Caco-2 (cell line): ENCODE results near the gene SMOC2. TPM values are rescaled to one million over a fixed set of nuclear protein-coding genes. Genes with fewer than 3 reads are reported as not detected.
"Not testable (repeated sequence)": the region's sequence is repeated elsewhere in the genome, so short reads cannot be mapped to it uniquely, and the experiment has no call there.

Experiments
- BruUV-seq: library from RNA; stranded (reverse); fragments of 400-500 nt; replicated peaks from 2 replicates; lab custom pipeline; 2021; lab: Mats Ljungman, UMichigan
- CTCF ChIA-PET: fragments of 300-600 bp; sonication (Branson Sonifier 250); formaldehyde crosslinking; loops from one replicate; lab custom pipeline; 2022; ENCODE audit warnings: antibody characterized with exemption; lab: Charles Lee
- POLR2A ChIA-PET: fragments of 300-600 bp; sonication (Branson Sonifier 250); formaldehyde crosslinking; loops from one replicate; lab custom pipeline; 2022; ENCODE audit warnings: antibody characterized with exemption; lab: Charles Lee
- DNase-seq, 2 experiments: peaks; one replicate each; pipeline versions ENCODE4 v3.0.0 to v3.0.0-alpha.2; 2020 to 2022
- H3K27me3 ChIP-seq: replicated peaks from 2 replicates; pipeline ENCODE4 v1.6.0; 2011; ENCODE audit warnings: low read length; ENCODE audit not compliant: control insufficient read depth, insufficient read depth
- H3K36me3 ChIP-seq: 2 replicates; pipeline ENCODE4 v1.5.1; 2011; ENCODE audit warnings: low read length; ENCODE audit not compliant: control insufficient read depth, insufficient read depth
- H3K4me1 ChIP-seq: fragments of 250-450 bp; sonication (Bioruptor Pico); 2 replicates; pipeline ENCODE4 v1.5.1; 2020; ENCODE audit warnings: mild to moderate bottlenecking
- H3K4me3 ChIP-seq: 2 replicates; pipeline ENCODE4 v1.5.1; 2011; ENCODE audit warnings: low read depth, mild to moderate bottlenecking, control low read depth, low read length
- H3K9me3 ChIP-seq: fragments of 250-450 bp; sonication (Bioruptor Pico); 2 replicates; pipeline ENCODE4 v1.5.1; 2020; ENCODE audit warnings: mild to moderate bottlenecking, moderate library complexity
- H3K27ac Mint-ChIP-seq: one replicate; pipeline ENCODE4 v1.8.0; 2022; ENCODE audit warnings: mixed read lengths; ENCODE audit not compliant: unreplicated experiment
- H3K27me3 Mint-ChIP-seq: one replicate; pipeline ENCODE4 v1.8.0; 2022; ENCODE audit warnings: mixed read lengths; ENCODE audit not compliant: insufficient read depth, unreplicated experiment
- H3K36me3 Mint-ChIP-seq: one replicate; pipeline ENCODE4 v1.8.0; 2022; ENCODE audit warnings: mild to moderate bottlenecking, mixed read lengths; ENCODE audit not compliant: insufficient read depth, unreplicated experiment
- H3K4me1 Mint-ChIP-seq: one replicate; pipeline ENCODE4 v1.8.0; 2022; ENCODE audit warnings: low read depth, mixed read lengths; ENCODE audit not compliant: unreplicated experiment
- H3K4me3 Mint-ChIP-seq: one replicate; pipeline ENCODE4 v1.8.0; 2022; ENCODE audit warnings: mild to moderate bottlenecking, moderate library complexity, mixed read lengths; ENCODE audit not compliant: unreplicated experiment
- H3K9me3 Mint-ChIP-seq: one replicate; pipeline ENCODE4 v1.8.0; 2022; ENCODE audit warnings: mixed read lengths; ENCODE audit not compliant: unreplicated experiment
- CTCF ChIP-seq, 2 experiments: fragments of 200-600 bp in 1 of 2; IDR thresholded peaks; 1 replicate in 1 of 2; 2 replicates in 1 of 2; pipeline versions ENCODE4 v1.5.1 to v1.8.0; 2011 to 2022; ENCODE audit warnings: antibody characterized with exemption in 1 of 2, control low read depth in 1 of 2, inconsistent platforms in 1 of 2, low read depth in 1 of 2, low read length in 1 of 2, mild to moderate bottlenecking in 1 of 2, moderate library complexity in 1 of 2; ENCODE audit not compliant: insufficient read depth in 1 of 2, severe bottlenecking in 1 of 2, unreplicated experiment in 1 of 2
- intact Hi-C: fragments of 100-400 bp; cut with micrococcal nuclease; formaldehyde crosslinking; loops from one replicate; pipeline ENCODE4 v1.10.0; 2022; ENCODE audit not compliant: unreplicated experiment
- total RNA-seq: library from RNA; stranded (reverse); gene quantifications from 2 replicates; pipeline ENCODE4 v1.2.3, GENCODE V29; 2022

The SMOC2 gene
- total RNA-seq, 1 experiment from 2014 or later, result 2.8 TPM

- Mint-ChIP-seq H3K27ac (no peak overlapping the region), H3K27me3 (no peaks in the 10 kb centered on the region), H3K4me1 (no peaks in the 10 kb centered on the region), H3K4me3 (no peak overlapping the region), H3K9me3 (no peaks in the 10 kb centered on the region), H3K36me3 (no peaks in the 10 kb centered on the region)
- ChIA-PET CTCF (no interaction called here), POLR2A (no interaction called here)
- H3K27me3 ChIP-seq, result no peaks in the 10 kb centered on the region
- no peaks in the 10 kb centered on the region for H3K36me3 ChIP-seq
- H3K9me3 ChIP-seq, result no peaks in the 10 kb centered on the region
- no peak for TF ChIP-seq CTCF (IDR thresholded peaks at IDR 0.05; ENCODE audit: insufficient read depth in 1 of 2, low read depth in 1 of 2, low read length in 1 of 2, severe bottlenecking in 1 of 2, unreplicated experiment in 1 of 2)
- no peak for DNase-seq
- H3K4me1 ChIP-seq, result no peaks in the 10 kb centered on the region
- no TSS peak for BruUV-seq
- intact Hi-C loops, result no loop called here
- no peak overlapping the region for H3K4me3 ChIP-seq
These were observed 259.9 kb downstream of the SMOC2 start for GRCh38 chr6:168700880-168701279.

DNA sequence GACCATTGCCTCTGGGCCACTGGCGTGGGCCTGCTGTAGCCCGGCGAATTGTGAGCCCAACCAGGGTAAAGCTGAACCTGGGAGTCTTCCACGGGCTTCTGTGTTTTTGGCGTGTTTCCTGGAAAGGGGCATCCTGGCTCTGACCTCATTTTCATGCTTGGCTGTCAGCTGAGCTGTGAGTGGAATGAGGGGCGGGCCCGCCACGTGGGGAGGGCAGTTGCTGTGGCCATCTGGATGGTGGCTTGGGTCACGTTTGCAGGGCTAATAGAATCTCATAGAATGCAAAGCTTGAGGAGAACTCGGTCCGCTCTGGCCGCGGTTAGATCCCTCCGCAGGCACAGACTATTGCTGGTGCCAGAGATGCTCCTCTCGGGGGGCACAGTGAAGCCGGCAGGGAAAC is 263.0 kb downstream of the SMOC2 start:
- H3K36me3 Mint-ChIP-seq, result no peaks in the 10 kb centered on the region
- intact Hi-C loops, result no loop called here

DNA sequence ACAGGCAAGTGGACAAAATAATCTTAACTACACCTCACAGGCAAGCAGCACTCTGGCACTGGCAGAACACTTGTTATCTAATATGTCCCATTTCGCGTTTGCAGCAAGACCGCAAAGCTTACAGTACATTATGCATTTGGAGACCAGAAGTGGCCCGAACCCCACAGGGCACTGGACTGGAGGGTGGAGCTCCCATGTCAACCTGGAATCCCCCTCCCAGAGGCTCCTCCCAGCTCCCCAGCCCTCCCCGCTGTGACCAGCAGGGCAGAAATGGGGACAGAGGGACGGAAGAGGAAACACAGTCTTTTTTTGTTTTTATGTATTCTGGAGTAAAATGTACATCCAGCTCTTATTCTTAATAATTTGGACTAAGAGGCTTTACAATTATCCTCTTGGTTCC is 263.7 kb downstream of the SMOC2 start:
- Histone ChIP-seq H3K4me1 (no peaks in the 10 kb centered on the region), H3K4me3 (no peak overlapping the region), H3K36me3 (no peaks in the 10 kb centered on the region), H3K9me3 (no peaks in the 10 kb centered on the region), H3K27me3 (no peaks in the 10 kb centered on the region)
- no peak for DNase-seq
- no peak for TF ChIP-seq CTCF (IDR thresholded peaks at IDR 0.05; ENCODE audit: insufficient read depth in 1 of 2, low read depth in 1 of 2, low read length in 1 of 2, severe bottlenecking in 1 of 2, unreplicated experiment in 1 of 2)
- BruUV-seq, result no TSS peak
- H3K27me3 Mint-ChIP-seq, result no peaks in the 10 kb centered on the region
- intact Hi-C loops, result no loop called here
- H3K4me1 Mint-ChIP-seq, result no peaks in the 10 kb centered on the region
- no peaks in the 10 kb centered on the region for H3K9me3 Mint-ChIP-seq
- no peak overlapping the region for H3K27ac Mint-ChIP-seq
- CTCF ChIA-PET, result no interaction called here
- POLR2A ChIA-PET, result no interaction called here
- no peak overlapping the region for H3K4me3 Mint-ChIP-seq
- no peaks in the 10 kb centered on the region for H3K36me3 Mint-ChIP-seq

More for the DNA sequence above, 263.0 kb downstream of the SMOC2 start:
- BruUV-seq, result no TSS peak
- POLR2A ChIA-PET, result no interaction called here
- no peaks in the 10 kb centered on the region for H3K4me1 ChIP-seq
- CTCF ChIA-PET, result no interaction called here
- Mint-ChIP-seq H3K27ac (no peak overlapping the region), H3K4me3 (no peak overlapping the region), H3K4me1 (no peaks in the 10 kb centered on the region), H3K27me3 (no peaks in the 10 kb centered on the region), H3K9me3 (no peaks in the 10 kb centered on the region)
- no peaks in the 10 kb centered on the region for H3K27me3 ChIP-seq
- DNase-seq, result no peak
- H3K36me3 ChIP-seq, result no peaks in the 10 kb centered on the region
- TF ChIP-seq CTCF (IDR thresholded peaks at IDR 0.05; ENCODE audit: insufficient read depth in 1 of 2, low read depth in 1 of 2, low read length in 1 of 2, severe bottlenecking in 1 of 2, unreplicated experiment in 1 of 2), result no peak
- no peaks in the 10 kb centered on the region for H3K9me3 ChIP-seq
- H3K4me3 ChIP-seq, result no peak overlapping the region

GRCh38 chr6:168705271-168705670 is 264.3 kb downstream of the SMOC2 start:
- H3K4me3 Mint-ChIP-seq, H3K27me3 Mint-ChIP-seq, H3K4me1 Mint-ChIP-seq, H3K36me3 Mint-ChIP-seq, H3K27me3 ChIP-seq, H3K4me1 ChIP-seq, H3K4me3 ChIP-seq, H3K27ac Mint-ChIP-seq, H3K36me3 ChIP-seq, DNase-seq, POLR2A ChIA-PET, CTCF ChIA-PET, H3K9me3 ChIP-seq, BruUV-seq, H3K9me3 Mint-ChIP-seq, intact Hi-C loops: not testable (repeated sequence)
